HepG2 (cell line): Measurements from ENCODE around the gene TFB1M. TPM values are rescaled to one million over a fixed set of nuclear protein-coding genes. Genes with fewer than 3 reads are reported as not detected.

Experiments used
- ATAC-seq: fragments of 200-7000 bp; cut with Tn5 transposase; 3 replicates; pipeline ENCODE4 v1.9.1; 2020; ENCODE audit warnings: mild to moderate bottlenecking, moderate library complexity
- BruUV-seq: library from RNA; stranded (reverse); fragments of 400-500 nt; replicated peaks from 2 replicates; lab custom pipeline; 2021; lab: Mats Ljungman, UMichigan
- CTCF ChIA-PET: fragments of 300-600 bp; formaldehyde crosslinking; extraction: SDS; loops from one replicate; lab custom pipeline; 2021; ENCODE audit warnings: low total read pairs, inconsistent platforms, low intra/inter-chr PET ratio; lab: Yijun Ruan, JAX
- POLR2A ChIA-PET: fragments of 350-600 bp; sonication (Branson Sonifier 250); formaldehyde crosslinking; loops from one replicate; lab custom pipeline; 2020; ENCODE audit warnings: antibody characterized with exemption, inconsistent platforms; lab: Yijun Ruan, JAX
- DNase-seq: peaks from one replicate; pipeline ENCODE4 v3.0.0-alpha.2; 2015; ENCODE audit warnings: low spot score
- FAIRE-seq: peaks from 3 replicates; lab custom pipeline; 2011; peaks lifted over from hg19 to GRCh38; lab: Jason Lieb, UNC
- H2AFZ ChIP-seq: one replicate; pipeline ENCODE4 v1.6.1; 2011; ENCODE audit warnings: low read length, inconsistent platforms
- H3K27ac ChIP-seq: fragments of 300-600 bp; 3 replicates; pipeline ENCODE4 v1.8.0; 2011; ENCODE audit warnings: mixed run types, mild to moderate bottlenecking, mixed read lengths, low read length, inconsistent platforms; ENCODE audit not compliant: insufficient read depth; ENCODE audit errors: extremely low read length
- H3K27me3 ChIP-seq, 2 experiments: fragments of 200-600 bp in 1 of 2; 2 replicates in 1 of 2; 3 replicates in 1 of 2; pipeline versions ENCODE4 v1.6.0 to v1.8.0; 2011; ENCODE audit warnings: low read length in 2 of 2, mild to moderate bottlenecking in 2 of 2, moderate library complexity in 2 of 2, inconsistent platforms in 1 of 2; ENCODE audit not compliant: insufficient read depth in 2 of 2, control insufficient read depth in 1 of 2
- H3K36me3 ChIP-seq, 2 experiments: fragments of 200-600 bp in 1 of 2; replicated peaks in 1 of 2; 2 replicates in 1 of 2; 3 replicates in 1 of 2; pipeline versions ENCODE4 v1.5.1 to v1.8.0; 2011; ENCODE audit warnings: low read length in 2 of 2, inconsistent platforms in 1 of 2; ENCODE audit not compliant: insufficient read depth in 2 of 2, control insufficient read depth in 1 of 2
- H3K4me1 ChIP-seq: 2 replicates; pipeline ENCODE4 v1.5.1; 2012; ENCODE audit warnings: low read length, inconsistent platforms; ENCODE audit not compliant: insufficient read depth
- H3K4me2 ChIP-seq: 2 replicates; pipeline ENCODE4 v1.6.0; 2011; ENCODE audit warnings: low read depth, low read length, inconsistent platforms
- H3K4me3 ChIP-seq, 3 experiments: fragments of 200-600 bp in 1 of 3; sonication (generic), shearing (Covaris generic) in 1 of 3; replicated peaks in 1 of 3; 2 replicates each; pipeline ENCODE4 v1.5.1; 2011 to 2016; ENCODE audit warnings: low read length in 3 of 3, inconsistent platforms in 2 of 3, low read depth in 2 of 3, mild to moderate bottlenecking in 2 of 3, control low read depth in 1 of 3, mixed read lengths in 1 of 3; ENCODE audit not compliant: insufficient read depth in 1 of 3
- H3K79me2 ChIP-seq: one replicate; pipeline ENCODE4 v1.6.1; 2011; ENCODE audit warnings: low read length, inconsistent platforms; ENCODE audit not compliant: insufficient read depth
- H3K9ac ChIP-seq: 2 replicates; pipeline ENCODE4 v1.6.0; 2011; ENCODE audit warnings: mild to moderate bottlenecking, low read depth, low read length, inconsistent platforms; ENCODE audit not compliant: insufficient read depth
- H3K9me3 ChIP-seq: 2 replicates; pipeline ENCODE4 v1.5.1; 2012; ENCODE audit warnings: mild to moderate bottlenecking, low read length
- H4K20me1 ChIP-seq: 2 replicates; pipeline ENCODE4 v1.6.0; 2011; ENCODE audit warnings: inconsistent platforms, mild to moderate bottlenecking, low read length, moderate library complexity; ENCODE audit not compliant: insufficient read depth
- CAMTA2 ChIP-seq: sonication (generic); formaldehyde crosslinking; IDR thresholded peaks from 2 replicates; pipeline ENCODE4 v1.4.0; 2020; ENCODE audit warnings: mild to moderate bottlenecking, missing genetic modification reagents, borderline replicate concordance
- EZH2 ChIP-seq: conservative IDR thresholded peaks from 2 replicates; pipeline ENCODE4 v1.6.1; 2012; ENCODE audit warnings: mild to moderate bottlenecking, low read depth, low read length, moderate library complexity
- FLYWCH1 ChIP-seq: sonication (generic); formaldehyde crosslinking; IDR thresholded peaks from 2 replicates; pipeline ENCODE4 v1.8.1; 2023; ENCODE audit warnings: mild to moderate bottlenecking, missing genetic modification reagents
- MEIS1 ChIP-seq: sonication (generic); formaldehyde crosslinking; IDR thresholded peaks from 2 replicates; pipeline ENCODE4 v1.9.0; 2021; ENCODE audit warnings: mild to moderate bottlenecking, missing genetic modification reagents, moderate library complexity, borderline replicate concordance
- STAG1 ChIP-seq: sonication (generic); formaldehyde crosslinking; IDR thresholded peaks from 2 replicates; pipeline ENCODE4 v1.4.0; 2020; ENCODE audit warnings: missing genetic modification reagents
- TEAD3 ChIP-seq: optimal IDR thresholded peaks from 2 replicates; pipeline ENCODE3; 2016; ENCODE audit warnings: borderline replicate concordance
- ZNF160 ChIP-seq: sonication (generic); formaldehyde crosslinking; IDR thresholded peaks from 2 replicates; pipeline ENCODE4 v1.8.0; 2022; ENCODE audit warnings: mild to moderate bottlenecking, inconsistent platforms, missing genetic modification reagents
- ZNF296 ChIP-seq: sonication (generic); formaldehyde crosslinking; conservative IDR thresholded peaks from 2 replicates; pipeline ENCODE4 v1.5.0; 2020; ENCODE audit warnings: mild to moderate bottlenecking, missing genetic modification reagents
- ZNF331 ChIP-seq: sonication (generic); formaldehyde crosslinking; IDR thresholded peaks from 2 replicates; pipeline ENCODE4 v1.4.0; 2020; ENCODE audit warnings: missing genetic modification reagents
- WGBS: methylation state at CpG from one replicate; pipeline ENCODE4 v1.1.6; 2017; ENCODE audit warnings: low lambda C conversion rate; 5-methylcytosine and 5-hydroxymethylcytosine counted together
- in situ Hi-C: cut with HindIII; loops from 2 replicates; pipeline ENCODE4 v1.10.0; 2017; ENCODE audit warnings: low pct_unique_long_range_greater_than_20kb; ENCODE audit not compliant: extremely low pct_ligation_motif_present
- intact Hi-C: fragments of 100-400 bp; cut with micrococcal nuclease; formaldehyde crosslinking; loops from one replicate; pipeline ENCODE4 v1.10.0; 2022; ENCODE audit not compliant: unreplicated experiment
- polyA plus RNA-seq, 8 experiments: library from polyadenylated mRNA; depleted of rRNA in 3 of 8; stranded (reverse) in 7 of 8; unstranded in 1 of 8; fragments of >200 nt; fragmentation: Illumina TruSeq in 4 of 8; extraction: Trizol in 4 of 8; gene quantifications; 2 replicates each; pipeline versions ENCODE4 v1.2.1 to v1.2.3, GENCODE V29; 2011 to 2016; ENCODE audit warnings: low read depth in 4 of 8, missing spikeins in 1 of 8, mixed read lengths in 1 of 8; ENCODE audit not compliant: insufficient read depth in 1 of 8
- total RNA-seq, 5 experiments: library from RNA; depleted of rRNA; stranded (reverse); fragments of >200 nt; fragmentation: Illumina TruSeq; extraction: Trizol; gene quantifications; 2 replicates each; pipeline ENCODE4 v1.2.3, GENCODE V29; 2016; ENCODE audit warnings: low read depth in 1 of 5
- TF ChIP-seq, protein P1 (sequence below): sonication (generic); formaldehyde crosslinking; IDR thresholded peaks from 2 replicates; pipeline ENCODE4 v1.4.0; 2020; ENCODE audit warnings: missing genetic modification reagents
- TF ChIP-seq, protein P2 (sequence below): IDR thresholded peaks from 2 replicates; pipeline ENCODE4 v1.6.1; 2018; ENCODE audit warnings: missing genetic modification reagents
- TF ChIP-seq, protein P3 (sequence below): sonication (generic); formaldehyde crosslinking; IDR thresholded peaks from 2 replicates; pipeline ENCODE4 v1.9.0; 2021; ENCODE audit warnings: missing genetic modification reagents, borderline replicate concordance
- TF ChIP-seq, protein P4 (sequence below): IDR thresholded peaks from 2 replicates; pipeline ENCODE4 v1.6.1; 2016; ENCODE audit warnings: mild to moderate bottlenecking, missing biosample characterization, missing genetic modification reagents

TFB1M gene
- total and polyA plus RNA-seq, 2 of the 13 experiments (the other 11 are each of a cell fraction or from before 2014, with no cell fraction given) = 91.4 to 122 TPM

DNA sequence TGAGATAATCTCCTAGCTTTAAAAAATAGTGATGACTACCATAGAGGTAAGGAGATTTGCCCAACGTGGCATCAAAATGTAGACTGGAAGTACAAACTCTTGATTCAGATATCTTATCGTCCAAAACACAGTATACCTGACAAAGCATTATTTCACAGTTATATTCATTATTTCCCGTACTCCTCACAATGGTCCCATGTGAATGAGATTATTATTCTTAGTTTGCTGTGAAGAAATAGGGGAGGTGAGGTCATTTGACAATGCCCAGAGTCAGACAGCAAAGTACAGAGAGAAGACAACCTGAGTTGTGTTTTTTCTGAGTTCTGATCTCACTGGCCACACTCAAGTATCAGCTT lies 1.2 kb upstream of the TFB1M start (continued):
- TF ChIP-seq, protein P1, sequence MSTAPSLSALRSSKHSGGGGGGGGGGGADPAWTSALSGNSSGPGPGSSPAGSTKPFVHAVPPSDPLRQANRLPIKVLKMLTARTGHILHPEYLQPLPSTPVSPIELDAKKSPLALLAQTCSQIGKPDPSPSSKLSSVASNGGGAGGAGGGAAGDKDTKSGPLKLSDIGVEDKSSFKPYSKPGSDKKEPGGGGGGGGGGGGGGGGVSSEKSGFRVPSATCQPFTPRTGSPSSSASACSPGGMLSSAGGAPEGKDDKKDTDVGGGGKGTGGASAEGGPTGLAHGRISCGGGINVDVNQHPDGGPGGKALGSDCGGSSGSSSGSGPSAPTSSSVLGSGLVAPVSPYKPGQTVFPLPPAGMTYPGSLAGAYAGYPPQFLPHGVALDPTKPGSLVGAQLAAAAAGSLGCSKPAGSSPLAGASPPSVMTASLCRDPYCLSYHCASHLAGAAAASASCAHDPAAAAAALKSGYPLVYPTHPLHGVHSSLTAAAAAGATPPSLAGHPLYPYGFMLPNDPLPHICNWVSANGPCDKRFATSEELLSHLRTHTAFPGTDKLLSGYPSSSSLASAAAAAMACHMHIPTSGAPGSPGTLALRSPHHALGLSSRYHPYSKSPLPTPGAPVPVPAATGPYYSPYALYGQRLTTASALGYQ (CRISPR knock-in tag) = no peak
- no peak for TF ChIP-seq MEIS1 (CRISPR knock-in tag)

DNA sequence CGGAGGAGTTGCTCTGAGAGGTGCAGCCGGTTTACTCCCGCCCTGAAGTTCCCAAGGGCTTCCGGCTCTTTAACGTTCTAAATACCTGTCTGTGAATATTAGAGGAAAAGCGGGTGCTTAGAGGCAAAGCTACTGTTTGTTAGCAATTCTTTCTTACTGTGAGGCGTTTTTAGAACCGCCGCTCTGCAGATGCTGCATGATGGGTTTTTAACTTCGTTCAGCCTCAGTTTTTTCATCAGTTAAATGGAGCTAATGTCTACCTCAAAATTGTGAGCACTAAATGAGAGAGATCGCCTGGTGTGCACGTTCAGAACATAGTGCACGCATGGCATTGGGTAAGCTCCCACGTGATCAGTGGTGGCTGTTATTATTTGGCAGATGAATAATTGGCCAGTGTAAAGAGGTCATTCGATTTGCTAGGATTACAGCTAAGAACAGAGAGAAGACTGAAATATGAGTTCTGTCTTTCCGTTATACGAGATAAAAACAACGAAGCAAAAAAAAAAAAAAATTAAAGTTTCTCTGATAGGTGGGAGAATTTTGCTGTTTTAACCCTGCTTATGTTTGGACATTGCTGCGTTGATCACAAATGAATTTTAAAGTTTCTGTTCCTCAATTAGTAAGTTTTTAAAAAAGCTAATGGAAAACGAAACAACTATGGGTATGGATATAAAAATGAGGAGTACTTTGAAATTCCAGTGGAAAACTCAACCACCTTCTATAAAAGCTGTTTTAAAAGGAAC lies 660 bp upstream of the TFB1M start:
- in situ Hi-C loops (no loop called here), intact Hi-C loops (loop anchor here (1.0 kb wide), 1 partner anchor 13 kb away; no protein-coding TSS in a partner anchor)
- H3K27ac ChIP-seq = peak overlapping the region; percentile 92
- H3K4me1 ChIP-seq = peaks cover 58% of the 10 kb centered on the region
- H4K20me1 ChIP-seq = no peaks in the 10 kb centered on the region
- peak overlapping the region; percentile 8 for H2AFZ ChIP-seq
- H3K9me3 ChIP-seq = peaks cover 7% of the 10 kb centered on the region; the same call in 1 of the 2 replicates
- peak overlapping the region; percentile 90 for H3K4me2 ChIP-seq
- H3K79me2 ChIP-seq = peaks cover 42% of the 10 kb centered on the region
- TSS peak; percentile 96 for BruUV-seq
- peak; percentile 93 for DNase-seq
- WGBS = 3% methylated on average over 17 of the region's 20 CpGs
- no peaks in the 10 kb centered on the region; a peak in 1 of 5 replicates for H3K27me3 ChIP-seq
- ChIA-PET CTCF (no interaction called here), POLR2A (interaction anchor here (0.6 to 6.8 kb wide), 17 partner anchors 10 to 581 kb away, joined by 3 to 155 read pairs (median 3); no protein-coding TSS in a partner anchor)
- peak; percentile 42 for FAIRE-seq
- H3K36me3 ChIP-seq = peaks cover 6 to 28% of the 10 kb centered on the region in 2 experiments
- peak overlapping the region; percentile 46 to 93 (median 49) for H3K4me3 ChIP-seq
- peak overlapping the region; percentile 72 for H3K9ac ChIP-seq
- ATAC-seq = peak; percentile 61
- no peak; the same call in none of the 2 replicates for TF ChIP-seq ZNF331 (CRISPR knock-in tag)
- no peak for TF ChIP-seq FLYWCH1 (CRISPR knock-in tag)
- peak; percentile 76 for TF ChIP-seq TEAD3 (CRISPR knock-in tag)
- TF ChIP-seq ZNF160 = no peak
- TF ChIP-seq, protein P2, sequence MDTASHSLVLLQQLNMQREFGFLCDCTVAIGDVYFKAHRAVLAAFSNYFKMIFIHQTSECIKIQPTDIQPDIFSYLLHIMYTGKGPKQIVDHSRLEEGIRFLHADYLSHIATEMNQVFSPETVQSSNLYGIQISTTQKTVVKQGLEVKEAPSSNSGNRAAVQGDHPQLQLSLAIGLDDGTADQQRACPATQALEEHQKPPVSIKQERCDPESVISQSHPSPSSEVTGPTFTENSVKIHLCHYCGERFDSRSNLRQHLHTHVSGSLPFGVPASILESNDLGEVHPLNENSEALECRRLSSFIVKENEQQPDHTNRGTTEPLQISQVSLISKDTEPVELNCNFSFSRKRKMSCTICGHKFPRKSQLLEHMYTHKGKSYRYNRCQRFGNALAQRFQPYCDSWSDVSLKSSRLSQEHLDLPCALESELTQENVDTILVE (CRISPR knock-in tag) = peak; percentile 68; the same call in 1 of the 2 replicates
- no peak for TF ChIP-seq STAG1 (CRISPR knock-in tag)
- TF ChIP-seq, protein P3, sequence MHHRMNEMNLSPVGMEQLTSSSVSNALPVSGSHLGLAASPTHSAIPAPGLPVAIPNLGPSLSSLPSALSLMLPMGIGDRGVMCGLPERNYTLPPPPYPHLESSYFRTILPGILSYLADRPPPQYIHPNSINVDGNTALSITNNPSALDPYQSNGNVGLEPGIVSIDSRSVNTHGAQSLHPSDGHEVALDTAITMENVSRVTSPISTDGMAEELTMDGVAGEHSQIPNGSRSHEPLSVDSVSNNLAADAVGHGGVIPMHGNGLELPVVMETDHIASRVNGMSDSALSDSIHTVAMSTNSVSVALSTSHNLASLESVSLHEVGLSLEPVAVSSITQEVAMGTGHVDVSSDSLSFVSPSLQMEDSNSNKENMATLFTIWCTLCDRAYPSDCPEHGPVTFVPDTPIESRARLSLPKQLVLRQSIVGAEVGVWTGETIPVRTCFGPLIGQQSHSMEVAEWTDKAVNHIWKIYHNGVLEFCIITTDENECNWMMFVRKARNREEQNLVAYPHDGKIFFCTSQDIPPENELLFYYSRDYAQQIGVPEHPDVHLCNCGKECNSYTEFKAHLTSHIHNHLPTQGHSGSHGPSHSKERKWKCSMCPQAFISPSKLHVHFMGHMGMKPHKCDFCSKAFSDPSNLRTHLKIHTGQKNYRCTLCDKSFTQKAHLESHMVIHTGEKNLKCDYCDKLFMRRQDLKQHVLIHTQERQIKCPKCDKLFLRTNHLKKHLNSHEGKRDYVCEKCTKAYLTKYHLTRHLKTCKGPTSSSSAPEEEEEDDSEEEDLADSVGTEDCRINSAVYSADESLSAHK (CRISPR knock-in tag) = peak; percentile 90; the same call in 1 of the 2 replicates
- no peak for TF ChIP-seq ZNF296 (CRISPR knock-in tag)
- TF ChIP-seq CAMTA2 (CRISPR knock-in tag) = no peak
- TF ChIP-seq, protein P4, sequence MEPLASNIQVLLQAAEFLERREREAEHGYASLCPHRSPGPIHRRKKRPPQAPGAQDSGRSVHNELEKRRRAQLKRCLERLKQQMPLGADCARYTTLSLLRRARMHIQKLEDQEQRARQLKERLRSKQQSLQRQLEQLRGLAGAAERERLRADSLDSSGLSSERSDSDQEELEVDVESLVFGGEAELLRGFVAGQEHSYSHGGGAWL (CRISPR knock-in tag) = no peak; the same call in 1 of the 2 replicates
- TF ChIP-seq EZH2 = no peak
